IMR-90 (cell line): ENCODE results near the gene MARCHF3. TPM values are rescaled to one million over a fixed set of nuclear protein-coding genes. Genes with fewer than 3 reads are reported as not detected.

ENCODE experiments used
- ATAC-seq: fragments of 200-7000 bp; cut with Tn5 transposase; 2 replicates; pipeline ENCODE4 v1.9.1; 2020; ENCODE audit warnings: low read depth, mild to moderate bottlenecking, moderate library complexity
- BruUV-seq: library from RNA; stranded (reverse); fragments of 400-500 nt; replicated peaks from 2 replicates; lab custom pipeline; 2021; lab: Mats Ljungman, UMichigan
- CTCF ChIA-PET: fragments of 300-600 bp; formaldehyde crosslinking; extraction: SDS; loops from one replicate; lab custom pipeline; 2021; ENCODE audit warnings: antibody characterized with exemption; lab: Yijun Ruan, JAX
- POLR2A ChIA-PET: fragments of 300-600 bp; sonication (Branson Sonifier 250); formaldehyde crosslinking; loops from one replicate; lab custom pipeline; 2022; ENCODE audit warnings: antibody characterized with exemption; ENCODE audit not compliant: unreplicated experiment; lab: Charles Lee
- DNase-seq: peaks from one replicate; pipeline ENCODE4 v3.0.0; 2013
- H2AFZ ChIP-seq: replicated peaks from 2 replicates; pipeline ENCODE3; 2013; ENCODE audit warnings: low read length, mild to moderate bottlenecking; ENCODE audit not compliant: poor library complexity
- H2AK5ac ChIP-seq: 2 replicates; pipeline ENCODE4 v1.6.1; 2013; ENCODE audit warnings: low read depth, low read length, inconsistent platforms
- H2AK9ac ChIP-seq: replicated peaks from 2 replicates; pipeline ENCODE3; 2013; ENCODE audit warnings: mild to moderate bottlenecking, low read depth, low read length, moderate library complexity; ENCODE audit not compliant: poor library complexity
- H2BK120ac ChIP-seq: 2 replicates; pipeline ENCODE4 v1.6.1; 2013; ENCODE audit warnings: low read depth, low read length, inconsistent platforms
- H2BK15ac ChIP-seq: 3 replicates; pipeline ENCODE4 v1.6.1; 2013; ENCODE audit warnings: low read depth, low read length, inconsistent platforms
- H2BK20ac ChIP-seq: 2 replicates; pipeline ENCODE4 v1.6.1; 2013; ENCODE audit warnings: low read depth, mild to moderate bottlenecking, inconsistent platforms, low read length, moderate library complexity
- H2BK5ac ChIP-seq: 2 replicates; pipeline ENCODE4 v1.6.1; 2013; ENCODE audit warnings: mild to moderate bottlenecking, low read depth, low read length, inconsistent platforms; ENCODE audit not compliant: poor library complexity, severe bottlenecking
- H3K14ac ChIP-seq: replicated peaks from 2 replicates; pipeline ENCODE4 v1.6.1; 2013; ENCODE audit warnings: low read depth, low read length, inconsistent platforms
- H3K18ac ChIP-seq: 2 replicates; pipeline ENCODE4 v1.6.1; 2013; ENCODE audit warnings: low read depth, low read length, control low read depth
- H3K23ac ChIP-seq: 2 replicates; pipeline ENCODE4 v1.6.1; 2013; ENCODE audit warnings: low read depth, low read length, inconsistent platforms
- H3K27ac ChIP-seq: 2 replicates; pipeline ENCODE4 v1.5.1; 2013; ENCODE audit warnings: mild to moderate bottlenecking, control low read depth, low read length; ENCODE audit not compliant: insufficient read depth
- H3K27me3 ChIP-seq: 2 replicates; pipeline ENCODE4 v1.6.1; 2013; ENCODE audit warnings: low read length; ENCODE audit not compliant: control insufficient read depth, insufficient read depth
- H3K36me3 ChIP-seq: 2 replicates; pipeline ENCODE4 v1.6.1; 2013; ENCODE audit warnings: low read length, mixed read lengths; ENCODE audit not compliant: control insufficient read depth, insufficient read depth
- H3K4ac ChIP-seq: 2 replicates; pipeline ENCODE4 v1.6.1; 2013; ENCODE audit warnings: low read depth, low read length, inconsistent platforms
- H3K4me1 ChIP-seq: 2 replicates; pipeline ENCODE4 v1.6.1; 2013; ENCODE audit warnings: low read length, mixed read lengths; ENCODE audit not compliant: control insufficient read depth, insufficient read depth
- H3K4me2 ChIP-seq: 2 replicates; pipeline ENCODE4 v1.6.1; 2013; ENCODE audit warnings: low read depth, mild to moderate bottlenecking, control low read depth, low read length, moderate library complexity
- H3K4me3 ChIP-seq: 2 replicates; pipeline ENCODE4 v1.5.1; 2013; ENCODE audit warnings: low read depth, mild to moderate bottlenecking, control low read depth, low read length, moderate library complexity; ENCODE audit not compliant: insufficient read depth
- H3K56ac ChIP-seq: 2 replicates; pipeline ENCODE4 v1.6.1; 2013; ENCODE audit warnings: low read length, inconsistent platforms; ENCODE audit not compliant: insufficient read depth; ENCODE audit errors: extremely low read depth
- H3K79me1 ChIP-seq, 2 experiments: 2 replicates each; pipeline ENCODE4 v1.6.1; 2013; ENCODE audit warnings: low read length in 2 of 2, inconsistent platforms in 1 of 2, low read depth in 1 of 2
- H3K9ac ChIP-seq: 2 replicates; pipeline ENCODE4 v1.6.1; 2013; ENCODE audit warnings: low read depth, low read length, control low read depth
- H3K9me1 ChIP-seq: 2 replicates; pipeline ENCODE4 v1.6.1; 2013; ENCODE audit warnings: low read length, inconsistent platforms; ENCODE audit not compliant: insufficient read depth
- H3K9me3 ChIP-seq: 2 replicates; pipeline ENCODE4 v1.6.1; 2013; ENCODE audit warnings: low read length; ENCODE audit not compliant: control insufficient read depth, insufficient read depth
- H4K20me1 ChIP-seq: 2 replicates; pipeline ENCODE4 v1.6.1; 2013; ENCODE audit warnings: low read length, inconsistent platforms; ENCODE audit not compliant: insufficient read depth
- H4K5ac ChIP-seq: 2 replicates; pipeline ENCODE4 v1.6.1; 2013; ENCODE audit warnings: mild to moderate bottlenecking, low read depth, low read length, control low read depth
- H4K8ac ChIP-seq, 2 experiments: 2 replicates each; pipeline ENCODE4 v1.6.1; 2013; ENCODE audit warnings: low read depth in 2 of 2, low read length in 2 of 2, control low read depth in 1 of 2, inconsistent platforms in 1 of 2
- H4K91ac ChIP-seq: 2 replicates; pipeline ENCODE4 v1.6.1; 2013; ENCODE audit warnings: low read depth, low read length, inconsistent platforms; ENCODE audit not compliant: insufficient read depth
- BHLHE40 ChIP-seq: fragments of 150-350 bp; IDR thresholded peaks from 2 replicates; pipeline ENCODE4 v1.6.1; 2016; ENCODE audit warnings: mild to moderate bottlenecking, low read depth, low read length
- CEBPB ChIP-seq: IDR thresholded peaks from 2 replicates; pipeline ENCODE4 v1.6.1; 2012; ENCODE audit warnings: low read depth, low read length, improper control_type of control experiment
- ELK1 ChIP-seq: fragments of 150-350 bp; IDR thresholded peaks from 2 replicates; pipeline ENCODE4 v1.6.1; 2016; ENCODE audit warnings: low read depth, mild to moderate bottlenecking, low read length, moderate library complexity, borderline replicate concordance
- FOS ChIP-seq: fragments of 150-350 bp; IDR thresholded peaks from 2 replicates; pipeline ENCODE4 v1.6.1; 2016; ENCODE audit warnings: low read depth, low read length
- MAFK ChIP-seq: IDR thresholded peaks from 2 replicates; pipeline ENCODE4 v1.6.1; 2012; ENCODE audit warnings: low read depth, low read length, improper control_type of control experiment
- MAZ ChIP-seq: IDR thresholded peaks from 2 replicates; pipeline ENCODE4 v1.6.1; 2012; ENCODE audit warnings: low read depth, mild to moderate bottlenecking, low read length, improper control_type of control experiment, moderate library complexity, borderline replicate concordance
- MXI1 ChIP-seq: IDR thresholded peaks from 2 replicates; pipeline ENCODE4 v1.6.1; 2012; ENCODE audit warnings: low read depth, mild to moderate bottlenecking, low read length, moderate library complexity, borderline replicate concordance
- NFE2L2 ChIP-seq: fragments of 150-350 bp; IDR thresholded peaks from 2 replicates; pipeline ENCODE4 v1.6.1; 2016; ENCODE audit warnings: low read depth, mild to moderate bottlenecking, low read length
- POLR2A ChIP-seq: IDR thresholded peaks from 2 replicates; pipeline ENCODE4 v1.6.1; 2012; ENCODE audit warnings: mild to moderate bottlenecking, low read depth, low read length
- RAD21 ChIP-seq: IDR thresholded peaks from 2 replicates; pipeline ENCODE4 v1.6.1; 2012; ENCODE audit warnings: low read length, improper control_type of control experiment
- RCOR1 ChIP-seq: IDR thresholded peaks from 2 replicates; pipeline ENCODE4 v1.6.1; 2012; ENCODE audit warnings: mild to moderate bottlenecking, low read length, improper control_type of control experiment; ENCODE audit not compliant: insufficient replicate concordance
- RFX5 ChIP-seq: IDR thresholded peaks from 2 replicates; pipeline ENCODE4 v1.8.0; 2012; ENCODE audit warnings: low read depth, mild to moderate bottlenecking, low read length, moderate library complexity
- SMC3 ChIP-seq: fragments of 150-350 bp; IDR thresholded peaks from 2 replicates; pipeline ENCODE4 v1.6.1; 2016; ENCODE audit warnings: low read depth, mild to moderate bottlenecking, antibody characterized with exemption, low read length, moderate library complexity
- USF2 ChIP-seq: fragments of 150-350 bp; IDR thresholded peaks from 2 replicates; pipeline ENCODE4 v1.6.1; 2017; ENCODE audit warnings: mild to moderate bottlenecking, antibody characterized with exemption, low read length, low read depth
- WGBS, 2 experiments: methylation state at CpG; one replicate each; pipeline versions ENCODE4 v1.1.5 to v1.1.7; 2013; ENCODE audit warnings: missing lambda C conversion rate in 2 of 2; ENCODE audit not compliant: insufficient read length in 1 of 2; ENCODE audit errors: extremely low coverage in 2 of 2; 5-methylcytosine and 5-hydroxymethylcytosine counted together
- dilution Hi-C: fragments of 300-500 bp; cut with HindIII; formaldehyde crosslinking; loops from one replicate; pipeline ENCODE4 v1.14.3; 2018; ENCODE audit warnings: low sequenced_read_pairs; ENCODE audit not compliant: unreplicated experiment
- in situ Hi-C: fragments of 300-500 bp; cut with MboI; formaldehyde crosslinking; loops from 3 replicates; pipeline ENCODE4 v1.14.3; 2019; ENCODE audit warnings: low sequenced_read_pairs, inconsistent platforms, mixed read lengths
- intact Hi-C: fragments of 100-400 bp; cut with micrococcal nuclease; formaldehyde crosslinking; loops from 2 replicates; pipeline ENCODE4 v1.10.0; 2022
- polyA plus RNA-seq, 3 experiments: library from polyadenylated mRNA; depleted of rRNA; stranded (reverse); fragments of >200 nt; gene quantifications; 2 replicates each; pipeline ENCODE4 v1.2.3, GENCODE V29; 2012; ENCODE audit warnings: low replicate concordance in 1 of 3
- total RNA-seq: library from RNA; depleted of rRNA; stranded (reverse); fragments of >200 nt; gene quantifications from 2 replicates; pipeline ENCODE4 v1.2.3, GENCODE V29; 2012

Gene MARCHF3
- total and polyA plus RNA-seq, 2 of the 4 experiments (the other 2 are of a cell fraction): 11.2 to 18.8 TPM

DNA sequence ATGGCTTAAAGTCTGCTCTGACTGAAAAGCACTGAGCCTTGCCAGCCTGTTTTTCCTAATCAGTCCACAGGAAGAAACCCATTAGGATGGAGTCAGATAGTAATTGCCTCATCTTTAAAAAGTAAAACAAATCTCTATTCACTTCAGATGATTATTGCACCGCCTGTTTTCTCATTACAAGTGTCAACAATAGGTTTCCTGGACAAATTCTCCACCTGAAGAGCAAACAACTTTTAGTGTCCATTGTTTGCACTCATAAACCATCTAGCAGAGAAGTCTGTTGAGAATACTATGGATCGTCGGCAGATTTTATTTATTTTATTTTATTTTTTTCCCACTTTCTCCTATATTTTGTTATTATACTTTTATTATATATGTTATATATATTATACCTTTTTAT lies 22.7 kb upstream of the MARCHF3 start:
- Histone ChIP-seq H2BK15ac (no peak overlapping the region), H2AK5ac (no peak overlapping the region), H3K9me3 (no peaks in the 10 kb centered on the region), H3K79me1 (no peaks in the 10 kb centered on the region), H3K18ac (no peak overlapping the region), H3K4ac (no peak overlapping the region), H3K23ac (no peak overlapping the region), H4K20me1 (no peaks in the 10 kb centered on the region), H3K14ac (no peak overlapping the region), H2AFZ (no peak overlapping the region), H2BK20ac (no peak overlapping the region), H2BK5ac (no peak overlapping the region), H2BK120ac (no peak overlapping the region), H4K91ac (no peak overlapping the region), H3K4me3 (no peak overlapping the region), H2AK9ac (no peak overlapping the region), H3K56ac (no peak overlapping the region), H3K4me2 (no peak overlapping the region), H4K5ac (no peak overlapping the region), H3K27ac (no peak overlapping the region), H3K36me3 (no peaks in the 10 kb centered on the region), H3K27me3 (no peaks in the 10 kb centered on the region), H4K8ac (no peak overlapping the region), H3K9ac (no peak overlapping the region), H3K9me1 (no peaks in the 10 kb centered on the region), H3K4me1 (no peaks in the 10 kb centered on the region)
- BruUV-seq: no TSS peak
- in situ Hi-C loops: no loop called here
- ChIA-PET POLR2A (no interaction called here), CTCF (no interaction called here)
- no CpG with 5 or more reads among the region's 3 CpGs for WGBS, 2 experiments
- no peak for TF ChIP-seq ELK1
- no peak for TF ChIP-seq RCOR1
- TF ChIP-seq USF2: no peak
- no peak for TF ChIP-seq NFE2L2
- TF ChIP-seq MXI1: no peak
- no peak for TF ChIP-seq MAZ
- TF ChIP-seq RAD21: no peak
- no peak for TF ChIP-seq FOS
- no peak for TF ChIP-seq POLR2A
- TF ChIP-seq BHLHE40: no peak
- TF ChIP-seq MAFK: no peak
- TF ChIP-seq CEBPB: no peak
- no peak for TF ChIP-seq RFX5
- no peak for TF ChIP-seq SMC3
- intact Hi-C loops: no loop called here
- dilution Hi-C loops: no loop called here
- DNase-seq: no peak
- ATAC-seq: no peak
